RPMI7951 (cell line): ENCODE data around the gene LIN52. TPM values are rescaled to one million over a fixed set of nuclear protein-coding genes. Genes with fewer than 3 reads are reported as not detected.
"Not testable (repeated sequence)": the region's sequence is repeated elsewhere in the genome, so short reads cannot be mapped to it uniquely, and the experiment has no call there.

Experiments
- DNase-seq: peaks from one replicate; pipeline ENCODE4 v3.0.0-alpha.2; 2012; ENCODE audit warnings: low read depth
- total RNA-seq: library from RNA; depleted of rRNA; stranded (reverse); fragments of >200 nt; shearing (Covaris generic); gene quantifications from 2 replicates; pipeline ENCODE4 v1.2.3, GENCODE V29; 2014

LIN52 gene
- total RNA-seq, 1 experiment from 2014 or later = 13.5 TPM

DNA sequence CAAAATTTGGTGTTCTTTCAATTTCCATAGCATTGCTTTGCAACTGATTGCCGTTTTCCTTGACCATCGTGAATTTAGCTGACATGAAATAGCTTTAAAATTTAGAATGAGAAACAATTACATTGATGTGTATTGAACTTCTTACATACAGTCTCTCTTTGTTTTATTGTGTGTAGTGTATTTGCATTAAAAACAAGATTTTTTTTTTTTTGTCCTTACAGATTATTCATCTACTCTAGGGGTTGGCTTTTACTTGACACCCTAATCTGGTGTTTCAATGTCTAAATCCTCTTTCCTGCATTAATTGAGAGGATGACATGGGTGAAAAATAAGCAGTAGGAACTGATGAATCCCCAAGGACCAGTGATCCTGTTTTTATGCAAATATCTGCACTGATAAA, 20.6 kb downstream of the LIN52 start:
- DNase-seq = no peak

DNA sequence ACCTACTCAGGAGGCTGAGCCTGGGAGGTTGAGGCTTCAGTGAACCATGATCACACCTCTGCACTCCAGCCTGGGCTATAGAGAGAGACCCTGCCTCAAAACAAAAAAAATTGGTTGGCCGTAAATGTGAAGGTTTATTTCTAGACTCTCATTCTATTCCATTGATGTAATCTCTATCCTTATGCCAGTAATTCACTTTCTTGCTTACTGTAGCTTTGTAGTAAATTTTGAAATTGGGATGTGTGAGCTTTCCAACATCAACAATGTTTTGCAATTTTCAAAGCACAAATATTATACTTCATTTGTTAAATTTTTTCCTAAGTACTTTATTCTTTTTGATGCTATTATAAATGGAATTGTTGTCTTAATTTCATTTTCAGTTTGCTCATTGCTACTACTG, 24.6 kb downstream of the LIN52 start:
- DNase-seq = no peak

GRCh38 chr14:74111395-74112216, 26.9 kb downstream of the LIN52 start:
- DNase-seq = peak; percentile 45

DNA sequence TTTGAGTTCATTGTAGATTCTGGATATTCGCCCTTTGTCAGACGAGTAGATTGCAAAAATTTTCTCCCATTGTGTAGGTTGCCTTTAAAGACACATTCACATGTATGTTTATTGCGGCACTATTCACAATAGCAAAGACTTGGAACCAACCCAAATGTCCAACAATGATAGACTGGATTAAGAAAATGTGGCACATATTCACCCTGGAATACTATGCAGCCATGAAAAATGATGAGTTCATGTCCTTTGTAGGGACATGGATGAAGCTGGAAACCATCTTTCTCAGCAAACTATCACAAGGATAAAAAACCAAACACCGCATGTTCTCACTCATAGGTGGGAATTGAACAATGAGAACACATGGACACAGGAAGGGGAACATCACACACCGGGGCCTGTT, 40.7 kb downstream of the LIN52 start:
- DNase-seq = not testable (repeated sequence)

GRCh38 chr14:74126315-74127013, 41.7 kb downstream of the LIN52 start:
- no peak for DNase-seq

DNA sequence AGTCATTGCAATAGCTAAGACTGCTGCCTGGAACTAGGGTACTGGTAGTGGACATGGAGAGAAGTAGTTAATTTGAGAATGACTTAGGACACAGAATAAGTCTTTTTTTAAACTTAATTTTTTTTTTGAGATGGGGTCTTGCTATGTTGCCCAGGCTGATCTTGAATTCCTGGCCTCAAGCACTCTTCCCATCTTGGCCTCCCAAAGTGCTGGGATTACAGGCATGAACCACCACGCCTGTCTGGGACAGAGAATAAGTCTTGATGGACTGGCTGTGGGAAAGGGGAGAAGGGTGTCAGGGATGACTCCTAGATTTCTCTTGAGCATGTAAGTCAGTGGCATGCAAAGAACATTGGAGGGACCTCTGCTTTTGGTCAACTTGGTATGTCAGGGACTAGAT, 42.9 kb downstream of the LIN52 start:
- no peak for DNase-seq

DNA sequence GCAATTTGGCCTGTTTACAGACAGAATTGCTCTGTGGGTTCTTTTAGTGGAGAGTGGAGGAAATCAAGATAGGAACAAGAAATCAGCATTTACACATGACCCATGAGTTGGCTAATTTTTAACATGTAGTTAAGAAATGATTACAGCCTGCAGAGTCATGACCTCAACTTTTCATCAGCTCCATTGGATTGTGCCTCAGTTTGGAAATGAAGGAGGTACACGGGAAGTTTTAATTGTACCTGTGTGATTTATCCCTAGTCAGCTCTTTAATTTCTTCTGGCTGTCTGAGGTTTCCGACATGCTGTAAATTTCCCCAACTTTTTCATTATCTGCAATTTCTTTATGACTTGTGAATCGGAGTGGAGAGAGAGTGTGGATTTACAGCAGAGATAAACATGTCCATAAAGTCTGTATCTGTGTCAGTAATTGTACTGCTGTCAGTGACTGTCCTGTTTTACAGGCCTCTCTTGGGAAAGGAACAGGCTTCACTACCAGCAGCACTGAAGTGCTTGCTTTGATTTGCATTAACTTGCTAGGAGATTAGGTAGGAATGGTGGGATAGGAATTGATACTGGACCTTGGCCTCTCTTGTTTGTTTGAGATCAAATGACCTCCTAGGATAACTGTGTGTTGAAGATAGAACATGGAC, 49.2 kb downstream of the LIN52 start:
- DNase-seq = no peak

GRCh38 chr14:74134484-74134883, 49.7 kb downstream of the LIN52 start:
- DNase-seq = no peak

GRCh38 chr14:74135426-74135825, 50.7 kb downstream of the LIN52 start:
- DNase-seq = no peak

DNA sequence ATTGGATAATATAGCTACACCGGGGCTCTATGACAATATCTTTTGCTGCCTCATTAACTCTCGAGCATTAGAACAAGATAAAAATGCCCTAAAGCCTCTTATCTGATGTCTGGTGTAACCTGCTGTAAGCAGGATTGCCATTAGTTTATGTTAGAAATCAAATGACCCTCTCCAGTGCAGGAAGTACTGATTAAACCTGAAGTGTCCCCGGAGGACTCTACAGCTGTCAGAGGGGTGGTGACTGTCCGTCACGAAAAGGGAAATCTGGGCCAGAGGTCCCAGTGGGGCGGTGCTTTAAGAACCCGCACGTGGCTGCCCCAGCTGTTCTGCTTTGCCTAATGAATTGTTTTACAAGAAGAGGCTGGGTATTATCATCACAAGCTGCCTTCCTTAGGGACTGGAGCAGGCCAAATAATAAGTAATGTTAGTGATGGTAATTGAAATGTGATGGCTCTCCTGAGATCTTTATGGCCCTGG, 55.7 kb downstream of the LIN52 start:
- no peak for DNase-seq

- DNase-seq = no peak
Observed at GRCh38 chr14:74141703-74142102, 56.9 kb downstream of the LIN52 start.

GRCh38 chr14:74142523-74142922, 57.8 kb downstream of the LIN52 start:
- DNase-seq = no peak

DNA sequence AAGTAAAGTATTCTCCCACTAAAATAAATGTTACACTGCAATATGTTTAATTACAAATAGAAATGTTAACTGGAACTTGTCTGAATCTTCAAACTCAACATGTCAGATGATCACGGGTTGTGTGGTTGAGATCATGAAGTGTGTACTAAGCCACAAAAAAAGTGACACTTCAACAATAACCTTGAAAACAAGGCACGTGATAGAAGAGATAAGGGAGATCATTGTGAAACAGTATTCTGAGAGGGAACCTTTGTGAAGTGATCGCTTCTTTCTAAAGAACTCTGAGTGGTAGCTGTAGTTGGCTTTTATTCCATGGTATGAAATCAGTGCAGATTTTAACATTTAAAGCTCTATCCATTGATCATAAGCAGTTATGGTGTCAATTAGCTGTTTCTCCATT, 60.0 kb downstream of the LIN52 start:
- no peak for DNase-seq

GRCh38 chr14:74147571-74147970, 62.8 kb downstream of the LIN52 start:
- no peak for DNase-seq

DNA sequence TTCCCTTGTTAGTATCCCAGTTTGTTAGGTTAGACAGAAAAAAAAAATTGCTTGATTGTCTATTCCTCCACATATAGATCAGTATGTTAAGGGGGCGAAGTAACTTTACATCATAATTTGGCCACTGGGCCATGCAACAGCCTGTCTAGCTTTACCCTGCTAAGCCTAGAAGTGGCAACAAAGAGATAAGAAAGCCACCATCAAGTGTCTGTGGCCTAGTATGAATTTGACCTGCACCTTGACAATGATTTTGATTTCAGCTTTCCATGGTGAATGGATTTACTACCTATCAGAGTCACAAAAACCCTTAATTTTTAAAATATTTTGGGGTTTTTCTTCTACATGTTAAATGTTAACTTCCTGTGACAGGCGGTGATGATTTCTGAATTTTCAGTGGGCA, 63.9 kb downstream of the LIN52 start:
- DNase-seq = no peak

GRCh38 chr14:74155287-74155686, 70.5 kb downstream of the LIN52 start:
- DNase-seq = no peak

DNA sequence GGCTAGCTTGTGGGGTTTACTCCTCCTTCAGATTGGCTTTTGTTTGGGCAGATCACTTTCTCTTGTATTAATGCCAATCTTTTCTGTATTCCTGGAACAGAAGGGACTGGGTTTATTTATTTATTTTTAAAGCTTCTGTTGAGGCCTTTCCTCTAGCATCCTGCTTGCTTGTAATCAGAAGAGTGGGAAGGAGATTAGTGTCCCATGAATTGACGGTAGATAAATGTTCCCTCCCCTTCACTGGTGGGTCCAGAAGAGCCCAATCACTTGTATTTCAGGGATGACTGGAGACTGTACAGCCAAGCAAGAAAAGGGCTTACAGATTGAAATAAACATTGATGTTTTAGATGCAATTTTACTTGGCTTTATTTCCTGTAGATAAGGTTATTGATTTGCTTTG, 71.0 kb downstream of the LIN52 start:
- DNase-seq = no peak

DNA sequence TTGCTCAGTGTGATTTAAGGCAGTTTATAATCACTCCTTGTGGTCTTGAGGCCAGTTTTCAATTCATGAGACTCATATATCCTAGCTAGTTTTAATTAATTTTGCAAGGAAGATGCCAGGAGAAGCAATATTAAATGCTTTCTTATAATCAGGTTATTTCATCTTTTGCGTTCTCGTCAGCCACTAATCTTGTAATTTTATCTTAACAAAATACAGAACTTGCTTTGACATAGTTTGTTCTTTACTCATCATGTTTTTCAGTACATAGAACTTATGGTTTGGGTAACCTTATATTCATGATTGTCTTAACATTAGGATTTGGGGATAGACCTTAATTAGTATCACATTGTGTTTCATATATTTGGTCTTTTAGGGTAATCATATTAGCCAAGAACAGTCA, 76.0 kb downstream of the LIN52 start:
- no peak for DNase-seq

DNA sequence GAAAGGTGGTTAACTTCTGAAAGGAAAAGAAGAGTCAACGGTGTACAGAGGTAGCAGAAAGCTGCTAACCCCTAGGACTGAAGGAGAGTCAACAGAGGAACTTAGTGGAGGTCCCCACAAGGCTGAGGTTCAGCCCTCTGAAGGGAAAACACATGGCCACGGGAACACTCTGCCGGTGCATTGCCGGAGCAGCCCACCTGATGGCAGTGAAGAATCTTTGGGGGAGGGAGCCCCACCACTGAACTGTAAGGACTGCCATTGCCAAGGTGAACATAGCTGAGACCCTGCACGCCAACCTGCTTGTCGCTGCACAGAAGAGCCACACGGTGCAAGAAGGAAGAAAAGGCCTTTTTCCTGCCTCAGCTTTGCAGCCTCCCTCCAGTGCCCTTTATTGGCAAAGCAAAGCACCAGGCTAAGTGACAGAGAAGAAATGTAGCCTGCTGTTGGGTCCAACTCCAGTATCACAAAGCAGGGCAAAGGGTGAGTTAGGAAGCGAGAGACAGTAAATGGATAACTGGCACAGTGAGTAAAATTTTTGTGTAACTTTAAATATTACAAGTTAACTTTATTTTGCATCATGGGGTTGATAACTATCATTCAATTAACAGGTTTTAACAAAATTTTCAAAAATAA, 76.9 kb downstream of the LIN52 start:
- DNase-seq = no peak

DNA sequence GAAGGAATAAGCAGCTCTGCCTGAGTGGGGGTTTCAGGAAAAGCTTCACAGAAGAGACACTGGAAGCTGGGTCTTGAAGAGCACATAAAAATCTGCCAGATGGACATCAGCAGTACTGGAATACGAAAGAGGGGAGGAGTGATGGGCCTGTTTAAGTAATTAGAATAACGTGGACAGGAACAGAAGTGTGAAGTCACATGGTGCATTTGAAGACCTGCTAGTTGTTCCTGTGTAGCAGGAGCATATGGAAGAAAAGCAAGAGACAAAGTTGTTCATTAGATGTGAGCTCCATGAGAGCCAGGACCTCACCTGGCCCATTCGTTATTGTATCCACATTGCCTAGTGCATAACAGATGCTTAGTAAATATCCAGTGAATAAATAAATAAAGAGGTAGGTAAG, 85.2 kb downstream of the LIN52 start:
- no peak for DNase-seq

DNA sequence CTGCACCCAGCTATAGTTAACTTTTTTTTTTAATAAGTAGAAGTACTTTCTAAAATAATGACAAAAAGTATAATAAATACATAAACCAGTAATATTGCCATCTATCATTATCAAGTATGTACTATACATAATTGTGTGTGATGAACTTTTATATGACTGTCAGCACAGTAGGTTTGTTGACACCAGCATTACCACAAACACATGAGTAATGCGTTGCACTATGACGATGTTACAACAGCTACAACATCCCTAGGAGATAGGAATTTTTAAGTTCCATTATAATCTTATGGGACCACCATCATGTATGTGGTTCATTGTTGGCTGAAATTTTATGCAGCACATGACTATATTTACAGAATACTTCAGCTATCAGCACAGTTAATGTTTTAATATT, 91.6 kb downstream of the LIN52 start:
- DNase-seq = peak; percentile 15

DNA sequence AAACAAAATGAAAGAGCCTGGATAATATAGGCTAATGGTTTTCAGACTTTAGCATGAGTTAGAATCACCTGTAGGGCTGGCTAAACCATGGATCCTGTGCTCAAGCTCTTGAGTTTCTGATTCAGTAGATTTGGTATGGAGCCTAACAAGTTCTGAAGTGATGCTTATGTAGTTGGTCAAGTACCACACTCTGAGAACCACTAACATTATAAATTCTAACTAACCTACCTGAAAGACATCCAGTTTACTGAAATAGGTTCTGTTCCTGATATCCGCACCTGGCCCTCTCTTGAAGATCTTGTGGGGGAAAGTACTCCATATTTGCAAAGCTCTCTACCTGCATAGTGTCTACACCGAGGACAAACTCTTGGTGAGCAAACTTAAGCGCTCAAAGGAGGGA, 95.1 kb downstream of the LIN52 start:
- no peak for DNase-seq
